ENCODE measurements around the gene TMEM147.

TMEM147 gene

GRCh38 chr19:35521124-35521743 is 24.2 kb upstream of the TMEM147 start:
- DNase-seq: no peak

- DNase-seq: no peak
Measured at GRCh38 chr19:35522745-35523327, 22.6 kb upstream of the TMEM147 start.

- DNase-seq: no peak
Measured at GRCh38 chr19:35524181-35524837, 21.1 kb upstream of the TMEM147 start.

- no peak for DNase-seq
Measured at GRCh38 chr19:35525873-35526272, 19.6 kb upstream of the TMEM147 start.

GRCh38 chr19:35528218-35529038 is 17.0 kb upstream of the TMEM147 start, which contains the start of gene SBSN:
SBSN (minus strand) TSS chr19:35528311; CDS start chr19:35528281, 30 bp downstream.
- no peak for DNase-seq

GRCh38 chr19:35529241-35530218 is 15.9 kb upstream of the TMEM147 start:
- no peak for DNase-seq

GRCh38 chr19:35531291-35531690 is 14.1 kb upstream of the TMEM147 start:
- DNase-seq: no peak

GRCh38 chr19:35533201-35533821 is 12.1 kb upstream of the TMEM147 start, which contains the start of gene GAPDHS:
GAPDHS (plus strand) TSS chr19:35533456; CDS start chr19:35533528, 72 bp downstream.
- DNase-seq: no peak

GRCh38 chr19:35533822-35534392 is 11.5 kb upstream of the TMEM147 start:
- DNase-seq: no peak

GRCh38 chr19:35534803-35535480 is 10.5 kb upstream of the TMEM147 start:
- no peak for DNase-seq

GRCh38 chr19:35539314-35539713 is 6.1 kb upstream of the TMEM147 start:
- DNase-seq: no peak

- DNase-seq: no peak
Measured at GRCh38 chr19:35539850-35540249, 5.6 kb upstream of the TMEM147 start.

- DNase-seq: no peak
Measured at GRCh38 chr19:35540356-35540927, 5.0 kb upstream of the TMEM147 start.

- no peak for DNase-seq
Measured at GRCh38 chr19:35542209-35542608, 3.2 kb upstream of the TMEM147 start.

- DNase-seq: no peak
Measured at GRCh38 chr19:35543280-35544109, 1.9 kb upstream of the TMEM147 start.

- no peak for DNase-seq
Measured at GRCh38 chr19:35544110-35544802, 1.2 kb upstream of the TMEM147 start.

GRCh38 chr19:35545855-35546381 is 492 bp downstream of the TMEM147 start:
- peak; percentile 56 to 67 for DNase-seq

GRCh38 chr19:35546532-35546931 is 1.1 kb downstream of the TMEM147 start:
- no peak for DNase-seq
